Daoy (cell line): ENCODE measurements around the gene CNN3. TPM values are rescaled to one million over a fixed set of nuclear protein-coding genes. Genes with fewer than 3 reads are reported as not detected.

ENCODE experiments used
- DNase-seq: peaks from one replicate; pipeline ENCODE4 v3.0.0-alpha.2; 2015; ENCODE audit warnings: low read depth
- total RNA-seq: library from RNA; depleted of rRNA; stranded (reverse); fragments of >200 nt; shearing (Covaris generic); gene quantifications from 2 replicates; pipeline ENCODE4 v1.2.3, GENCODE V29; 2014

CNN3 gene
- total RNA-seq, 1 experiment from 2014 or later = 447 TPM

GRCh38 chr1:94922761-94923331, 4.1 kb downstream of the CNN3 start:
- DNase-seq = no peak

- no peak for DNase-seq
Measured at GRCh38 chr1:94921977-94922376, 4.9 kb downstream of the CNN3 start.

- no peak for DNase-seq
Measured at GRCh38 chr1:94920061-94920460, 6.8 kb downstream of the CNN3 start.

GRCh38 chr1:94919241-94920030, 7.5 kb downstream of the CNN3 start:
- no peak for DNase-seq

- DNase-seq = no peak
Measured at GRCh38 chr1:94917251-94917650, 9.7 kb downstream of the CNN3 start.

GRCh38 chr1:94912263-94913184, 14.4 kb downstream of the CNN3 start:
- DNase-seq = no peak

GRCh38 chr1:94909486-94909885, 17.4 kb downstream of the CNN3 start:
- no peak for DNase-seq

- DNase-seq = no peak
Measured at GRCh38 chr1:94908965-94909364, 17.9 kb downstream of the CNN3 start.

- no peak for DNase-seq
Measured at GRCh38 chr1:94908190-94908589, 18.7 kb downstream of the CNN3 start.

GRCh38 chr1:94907136-94907535, 19.8 kb downstream of the CNN3 start:
- DNase-seq = no peak

GRCh38 chr1:94906382-94906781, 20.5 kb downstream of the CNN3 start:
- DNase-seq = no peak

- no peak for DNase-seq
Measured at GRCh38 chr1:94905207-94905606, 21.7 kb downstream of the CNN3 start.

GRCh38 chr1:94903280-94904009, 23.5 kb downstream of the CNN3 start:
- no peak for DNase-seq

- DNase-seq = no peak
Measured at GRCh38 chr1:94901841-94902240, 25.1 kb downstream of the CNN3 start.

- DNase-seq = no peak
Measured at GRCh38 chr1:94899756-94900155, 27.2 kb downstream of the CNN3 start.

- DNase-seq = no peak
Measured at GRCh38 chr1:94898491-94899385, 28.2 kb downstream of the CNN3 start.

GRCh38 chr1:94895518-94895917, 31.4 kb downstream of the CNN3 start:
- no peak for DNase-seq

GRCh38 chr1:94894630-94895029, 32.3 kb downstream of the CNN3 start:
- no peak for DNase-seq

- no peak for DNase-seq
Measured at GRCh38 chr1:94892604-94893254, 34.2 kb downstream of the CNN3 start.

GRCh38 chr1:94888201-94888600, 38.7 kb downstream of the CNN3 start:
- DNase-seq = no peak
